Retina (tissue), 1 donor: Measurements from ENCODE around the gene ATXN1.

Experiments used
- DNase-seq: peaks from one replicate; pipeline ENCODE4 v3.0.0-alpha.2; 2016

ATXN1 gene

GRCh38 chr6:16338577-16339264, 422.5 kb downstream of the ATXN1 start:
- DNase-seq: peak; percentile 46

GRCh38 chr6:16337295-16337975, 423.8 kb downstream of the ATXN1 start:
- DNase-seq: no peak

GRCh38 chr6:16336911-16337294, 424.4 kb downstream of the ATXN1 start:
- no peak for DNase-seq

GRCh38 chr6:16336056-16336818, 425.0 kb downstream of the ATXN1 start:
- DNase-seq: no peak

GRCh38 chr6:16335176-16335575, 426.1 kb downstream of the ATXN1 start:
- DNase-seq: no peak

GRCh38 chr6:16334671-16335070, 426.6 kb downstream of the ATXN1 start:
- DNase-seq: no peak

GRCh38 chr6:16333580-16333979, 427.7 kb downstream of the ATXN1 start:
- no peak for DNase-seq

- peak; percentile 83 for DNase-seq
These were observed 429.1 kb downstream of the ATXN1 start for GRCh38 chr6:16332175-16332542.

- DNase-seq: peak; percentile 72
These were observed 429.7 kb downstream of the ATXN1 start for GRCh38 chr6:16331384-16332174.

- DNase-seq: no peak
These were observed 432.0 kb downstream of the ATXN1 start for GRCh38 chr6:16329233-16329632.

GRCh38 chr6:16327777-16328325, 433.4 kb downstream of the ATXN1 start:
- DNase-seq: no peak

- DNase-seq: no peak
These were observed 434.1 kb downstream of the ATXN1 start for GRCh38 chr6:16326971-16327776.

GRCh38 chr6:16326531-16326930, 434.7 kb downstream of the ATXN1 start:
- DNase-seq: no peak

GRCh38 chr6:16324606-16325225, 436.5 kb downstream of the ATXN1 start:
- no peak for DNase-seq

- no peak for DNase-seq
These were observed 437.1 kb downstream of the ATXN1 start for GRCh38 chr6:16324184-16324583.

GRCh38 chr6:16322666-16323312, 438.5 kb downstream of the ATXN1 start:
- peak; percentile 50 for DNase-seq

- DNase-seq: no peak
These were observed 439.4 kb downstream of the ATXN1 start for GRCh38 chr6:16321826-16322225.

GRCh38 chr6:16321341-16321710, 439.9 kb downstream of the ATXN1 start:
- DNase-seq: no peak

- no peak for DNase-seq
These were observed 440.5 kb downstream of the ATXN1 start for GRCh38 chr6:16320533-16321340.
